Motor neuron (in vitro differentiated cells): ENCODE results near the gene KLK8. TPM values are rescaled to one million over a fixed set of nuclear protein-coding genes. Genes with fewer than 3 reads are reported as not detected.

Source experiments
- ATAC-seq, 8 experiments: fragments of 200-7000 bp; cut with Tn5 transposase; replicated peaks in 6 of 8; 2 replicates each; pipeline ENCODE4 v1.8.0; 2021; ENCODE audit warnings: mild to moderate bottlenecking in 8 of 8, moderate library complexity in 8 of 8
- H3K27ac ChIP-seq, 2 donors: fragments of 250-450 bp; sonication (Bioruptor Pico); 2 replicates each; pipeline ENCODE4 v1.9.0; 2021; ENCODE audit warnings: antibody characterized with exemption in 2 of 2, mild to moderate bottlenecking in 2 of 2, moderate library complexity in 1 of 2
- H3K4me1 ChIP-seq, 2 donors: fragments of 250-450 bp; sonication (Bioruptor Pico); replicated peaks in 1 of 2; 2 replicates each; pipeline ENCODE4 v1.6.1; 2021; ENCODE audit warnings: antibody characterized with exemption in 2 of 2, mild to moderate bottlenecking in 2 of 2, moderate library complexity in 1 of 2
- H3K4me3 ChIP-seq, 5 donors: fragments of 250-450 bp; sonication (Bioruptor Pico); 2 replicates each; pipeline ENCODE4 v1.9.0; 2021; ENCODE audit warnings: antibody characterized with exemption in 5 of 5, mild to moderate bottlenecking in 5 of 5, moderate library complexity in 4 of 5
- WGBS, 10 experiments: fragments of 450-650 bp; shearing (Covaris generic); methylation state at CpG; one replicate each; pipeline ENCODE4 v1.0.0; 2022; 5-methylcytosine and 5-hydroxymethylcytosine counted together
- in situ Hi-C, 9 experiments: fragments of 400-800 bp; cut with MboI; loops; one replicate each; pipeline ENCODE4 v1.15.0; 2021; ENCODE audit warnings: low sequenced_read_pairs in 9 of 9, low pct_unique_long_range_greater_than_20kb in 2 of 9; ENCODE audit not compliant: unreplicated experiment in 9 of 9
- total RNA-seq, 8 experiments: library from RNA; unstranded; fragments of 300-600 nt; gene quantifications; 2 replicates each; pipeline versions ENCODE4 v1.2.3 to v1.2.4, GENCODE V29; 2022

KLK8 gene
- total RNA-seq, 8 experiments from 2014 or later = not detected

GRCh38 chr19:50949861-50950260, 51.5 kb downstream of the KLK8 start:
- ATAC-seq = no peak
- no peak overlapping the region for H3K4me3 ChIP-seq
- in situ Hi-C loops = loop anchor here in 1 of 9 experiments (25.0 kb wide), 1 partner anchor 588 kb away; the partner anchor contains the start of gene NAPSA
- WGBS, 10 experiments = no CpG with 5 or more reads among the region's 19 CpGs
- H3K4me1 ChIP-seq = no peaks in the 10 kb centered on the region
- no peak overlapping the region for H3K27ac ChIP-seq

- ATAC-seq = no peak
- H3K4me1 ChIP-seq = no peaks in the 10 kb centered on the region
- H3K4me3 ChIP-seq = no peak overlapping the region
- H3K27ac ChIP-seq = no peak overlapping the region
- 14 to 61% (median 24%) methylated on average over 1 to 4 of the region's 4 CpGs; no CpG with 5 or more reads in 2 of the 10 experiments for WGBS, 10 experiments
- in situ Hi-C loops = loop anchor here in 1 of 9 experiments (25.0 kb wide), 1 partner anchor 585 kb away; the partner anchor contains the start of gene NAPSA
Observed at GRCh38 chr19:50947123-50947522, 54.3 kb downstream of the KLK8 start.

Other genes with a start within 250 kb of the KLK8 start
- gene GPR32, start 231.1 kb downstream of the KLK8 start, total RNA-seq = under 1 TPM in 3 of 8 experiments, not detected in 5; 0.11 to 0.41 (median 0.38) TPM
- under 1 TPM in 1 of 8 experiments, not detected in 7; 0.31 TPM for gene ACP4, start 211.2 kb downstream of the KLK8 start, total RNA-seq
- 1 to 10 TPM in 1 of 8 experiments, under 1 TPM in 5, not detected in 2; 0.25 to 1.6 (median 0.44) TPM for gene KLK1, start 177.8 kb downstream of the KLK8 start, total RNA-seq
- under 1 TPM in 6 of 8 experiments, not detected in 2; 0.23 to 0.90 (median 0.36) TPM for gene KLK15, start 168.0 kb downstream of the KLK8 start, total RNA-seq
- gene KLK3, start 146.7 kb downstream of the KLK8 start, total RNA-seq = 1 to 10 TPM in 3 of 8 experiments, under 1 TPM in 3, not detected in 2; 0.60 to 3.2 (median 1.2) TPM
- gene KLK2, start 128.2 kb downstream of the KLK8 start, total RNA-seq = 1 to 10 TPM in 3 of 8 experiments, under 1 TPM in 4, not detected in 1; 0.11 to 3.2 (median 0.81) TPM
- 1 to 10 TPM in 2 of 8 experiments, under 1 TPM in 4, not detected in 2; 0.38 to 1.5 (median 0.57) TPM for gene KLK4, start 90.2 kb downstream of the KLK8 start, total RNA-seq
- under 1 TPM in 2 of 8 experiments, not detected in 6; 0.45 to 0.47 TPM for gene KLK5, start 48.6 kb downstream of the KLK8 start, total RNA-seq
- gene KLK6, start 32.0 kb downstream of the KLK8 start, total RNA-seq = under 1 TPM in 5 of 8 experiments, not detected in 3; 0.13 to 0.59 (median 0.21) TPM
- gene KLK7, start 17.7 kb downstream of the KLK8 start, total RNA-seq = under 1 TPM in 1 of 8 experiments, not detected in 7; 0.13 TPM
- under 1 TPM; 0.14 to 0.81 (median 0.37) TPM for gene KLK10, start 18.1 kb upstream of the KLK8 start, total RNA-seq
- 1 to 10 TPM in 1 of 8 experiments, under 1 TPM in 4, not detected in 3; 0.25 to 1.5 (median 0.46) TPM for gene KLK11, start 25.0 kb upstream of the KLK8 start, total RNA-seq
- under 1 TPM in 1 of 8 experiments, not detected in 7; 0.43 TPM for gene KLK12, start 33.4 kb upstream of the KLK8 start, total RNA-seq
- 10 to 100 TPM in 1 of 8 experiments, 1 to 10 TPM in 1, under 1 TPM in 2, not detected in 4; 0.38 to 11.3 (median 1.5) TPM for gene KLK13, start 63.5 kb upstream of the KLK8 start, total RNA-seq
- under 1 TPM in 5 of 8 experiments, not detected in 3; 0.16 to 0.85 (median 0.46) TPM for gene KLK14, start 81.3 kb upstream of the KLK8 start, total RNA-seq
- gene CTU1, start 106.8 kb upstream of the KLK8 start, total RNA-seq = 1 to 10 TPM; 1.7 to 4.0 (median 2.5) TPM
- gene SIGLEC9, start 123.3 kb upstream of the KLK8 start, total RNA-seq = under 1 TPM in 3 of 8 experiments, not detected in 5; 0.09 to 0.33 (median 0.21) TPM
- gene SIGLEC7, start 140.7 kb upstream of the KLK8 start, total RNA-seq = 1 to 10 TPM in 1 of 8 experiments, under 1 TPM in 2, not detected in 5; 0.20 to 1.2 (median 0.33) TPM
- gene CD33, start 223.5 kb upstream of the KLK8 start, total RNA-seq = 10 to 100 TPM in 1 of 8 experiments, 1 to 10 TPM in 2, under 1 TPM in 3, not detected in 2; 0.09 to 26.1 (median 2.7) TPM
- gene SIGLECL1, start 249.5 kb upstream of the KLK8 start, total RNA-seq = 1 to 10 TPM in 1 of 8 experiments, under 1 TPM in 1, not detected in 6; 0.20 to 1.1 TPM